ENCODE results near the gene CACNA1C. TPM values are rescaled to one million over a fixed set of nuclear protein-coding genes. Genes with fewer than 3 reads are reported as not detected.

Gene CACNA1C
- total RNA-seq, 1 experiment from 2014 or later = 1.1 TPM

GRCh38 chr12:2208837-2209635, 156.2 kb downstream of the CACNA1C start:
- Histone ChIP-seq H3K9me3 (ENCODE audit: control insufficient read depth, low read depth, low read length) (no peaks in the 10 kb centered on the region), H3T11ph (ENCODE audit: low read length) (no peak overlapping the region), H4K5ac (ENCODE audit: insufficient read length, low read depth, low read length) (no peak overlapping the region), H2BK20ac (ENCODE audit: low read depth, low read length, poor library complexity, severe bottlenecking) (no peak overlapping the region), H2BK12ac (ENCODE audit: insufficient read length, low read depth, low read length) (no peak overlapping the region), H4K8ac (replicated peaks; ENCODE audit: insufficient read length, low read depth, low read length) (no peak overlapping the region), H3K23me2 (ENCODE audit: insufficient read length, low read depth, low read length, poor library complexity, severe bottlenecking) (no peaks in the 10 kb centered on the region), H2AFZ (ENCODE audit: low read length) (no peak overlapping the region), H3K18ac (ENCODE audit: insufficient read length, low read depth, low read length) (no peak overlapping the region), H3K79me1 (ENCODE audit: insufficient read depth, low read depth, low read length, poor library complexity, severe bottlenecking) (no peaks in the 10 kb centered on the region), H3K4me1 (ENCODE audit: insufficient read depth, low read length) (no peaks in the 10 kb centered on the region), H4K20me1 (ENCODE audit: control insufficient read depth, insufficient read depth, insufficient read length) (no peaks in the 10 kb centered on the region), H2BK5ac (ENCODE audit: insufficient read length, low read length) (no peak overlapping the region), H3K27me3 (ENCODE audit: insufficient read depth, low read length) (no peaks in the 10 kb centered on the region), H3K4ac (ENCODE audit: low read depth, low read length) (no peak overlapping the region), H2AK5ac (ENCODE audit: insufficient read length, low read length) (no peak overlapping the region), H3K14ac (ENCODE audit: insufficient read depth, low read length) (no peak overlapping the region), H4K91ac (ENCODE audit: insufficient read length, low read depth, low read length) (no peak overlapping the region), H3K79me2 (ENCODE audit: insufficient read depth, low read length) (no peaks in the 10 kb centered on the region), H2BK120ac (ENCODE audit: low read depth, low read length, poor library complexity, severe bottlenecking) (no peak overlapping the region), H3K9ac (ENCODE audit: extremely low read depth, insufficient read length, low read length) (no peak overlapping the region), H2BK15ac (ENCODE audit: low read depth, low read length) (no peak overlapping the region), H3K27ac (ENCODE audit: insufficient read length, low read depth, low read length) (no peak overlapping the region), H3K23ac (ENCODE audit: insufficient read length, low read depth, low read length) (no peak overlapping the region), H3K4me2 (ENCODE audit: insufficient read depth, insufficient read length, low read length) (no peak overlapping the region), H3K56ac (ENCODE audit: insufficient read length, low read depth, low read length) (no peak overlapping the region)
- H3K27me3 Mint-ChIP-seq (ENCODE audit: low read depth) = no peaks in the 10 kb centered on the region; the same call in 1 of the 2 replicates
- no CpG with 5 or more reads among the region's 18 CpGs for WGBS (ENCODE audit: extremely low coverage, insufficient read length, low lambda C conversion rate)
- H3K4me3 Mint-ChIP-seq = no peak overlapping the region
- H3K4me1 Mint-ChIP-seq = peaks cover 14 to 23% of the 10 kb centered on the region in 2 experiments
- TF ChIP-seq, protein P1, sequence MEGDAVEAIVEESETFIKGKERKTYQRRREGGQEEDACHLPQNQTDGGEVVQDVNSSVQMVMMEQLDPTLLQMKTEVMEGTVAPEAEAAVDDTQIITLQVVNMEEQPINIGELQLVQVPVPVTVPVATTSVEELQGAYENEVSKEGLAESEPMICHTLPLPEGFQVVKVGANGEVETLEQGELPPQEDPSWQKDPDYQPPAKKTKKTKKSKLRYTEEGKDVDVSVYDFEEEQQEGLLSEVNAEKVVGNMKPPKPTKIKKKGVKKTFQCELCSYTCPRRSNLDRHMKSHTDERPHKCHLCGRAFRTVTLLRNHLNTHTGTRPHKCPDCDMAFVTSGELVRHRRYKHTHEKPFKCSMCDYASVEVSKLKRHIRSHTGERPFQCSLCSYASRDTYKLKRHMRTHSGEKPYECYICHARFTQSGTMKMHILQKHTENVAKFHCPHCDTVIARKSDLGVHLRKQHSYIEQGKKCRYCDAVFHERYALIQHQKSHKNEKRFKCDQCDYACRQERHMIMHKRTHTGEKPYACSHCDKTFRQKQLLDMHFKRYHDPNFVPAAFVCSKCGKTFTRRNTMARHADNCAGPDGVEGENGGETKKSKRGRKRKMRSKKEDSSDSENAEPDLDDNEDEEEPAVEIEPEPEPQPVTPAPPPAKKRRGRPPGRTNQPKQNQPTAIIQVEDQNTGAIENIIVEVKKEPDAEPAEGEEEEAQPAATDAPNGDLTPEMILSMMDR (conservative IDR thresholded peaks at IDR 0.05) = no peak
- no peaks in the 10 kb centered on the region for H3K36me3 Mint-ChIP-seq (ENCODE audit: insufficient read depth in 1 of 3, low read depth in 3 of 3)
- DNase-seq = no peak
- H3K27ac Mint-ChIP-seq = no peak overlapping the region
- peaks cover 2% of the 10 kb centered on the region in 2 experiments; a peak in 2 of 5 replicates for H3K9me3 Mint-ChIP-seq

Data from H9 (cell line).